Keratinocyte (primary cell): ENCODE results near the gene VASN. TPM values are rescaled to one million over a fixed set of nuclear protein-coding genes. Genes with fewer than 3 reads are reported as not detected.

Source experiments
- DNase-seq: peaks from one replicate; pipeline ENCODE4 v3.0.0-alpha.2; 2011; ENCODE audit warnings: low read depth, missing footprints, low spot score
- FAIRE-seq: peaks from 2 replicates; lab custom pipeline; 2011; peaks lifted over from hg19 to GRCh38; lab: Jason Lieb, UNC
- H2AFZ ChIP-seq: 2 replicates; pipeline ENCODE4 v1.6.0; 2012; ENCODE audit warnings: low read length, control low read depth, inconsistent platforms; ENCODE audit not compliant: control insufficient read depth
- H3K27ac ChIP-seq: 2 replicates; pipeline ENCODE4 v1.5.1; 2011; ENCODE audit warnings: low read length; ENCODE audit not compliant: control insufficient read depth, insufficient read depth
- H3K27me3 ChIP-seq: 3 replicates; pipeline ENCODE4 v1.6.0; 2011; ENCODE audit warnings: low read length; ENCODE audit not compliant: control insufficient read depth, insufficient read depth; ENCODE audit errors: extremely low read depth
- H3K36me3 ChIP-seq, 2 experiments: 2 replicates in 1 of 2; 3 replicates in 1 of 2; pipeline ENCODE4 v1.5.1; 2011; ENCODE audit warnings: low read length in 2 of 2, mild to moderate bottlenecking in 1 of 2; ENCODE audit not compliant: control insufficient read depth in 2 of 2, insufficient read depth in 2 of 2; ENCODE audit errors: extremely low read depth in 1 of 2
- H3K4me1 ChIP-seq: 3 replicates; pipeline ENCODE4 v1.5.1; 2011; ENCODE audit warnings: low read length; ENCODE audit not compliant: control insufficient read depth, insufficient read depth; ENCODE audit errors: extremely low read depth
- H3K4me2 ChIP-seq: 3 replicates; pipeline ENCODE4 v1.6.0; 2011; ENCODE audit warnings: low read depth, low read length; ENCODE audit not compliant: control insufficient read depth, insufficient read depth; ENCODE audit errors: extremely low read depth
- H3K4me3 ChIP-seq, 3 experiments: fragments of 200-600 bp in 1 of 3; sonication (generic) in 1 of 3; 2 replicates in 2 of 3; 3 replicates in 1 of 3; pipeline ENCODE4 v1.5.1; 2011 to 2016; ENCODE audit warnings: low read length in 3 of 3, mild to moderate bottlenecking in 3 of 3, control low read depth in 2 of 3, inconsistent platforms in 1 of 3, low read depth in 1 of 3, mixed read lengths in 1 of 3, mixed run types in 1 of 3, moderate library complexity in 1 of 3; ENCODE audit not compliant: control insufficient read depth in 2 of 3, insufficient read depth in 2 of 3; ENCODE audit errors: extremely low read depth in 1 of 3
- H3K79me2 ChIP-seq: 2 replicates; pipeline ENCODE4 v1.6.0; 2012; ENCODE audit warnings: low read length; ENCODE audit not compliant: control insufficient read depth, insufficient read depth
- H3K9ac ChIP-seq: 3 replicates; pipeline ENCODE4 v1.6.0; 2011; ENCODE audit warnings: low read length; ENCODE audit not compliant: control insufficient read depth, insufficient read depth; ENCODE audit errors: extremely low read depth
- H3K9me1 ChIP-seq: 3 replicates; pipeline ENCODE4 v1.6.0; 2011; ENCODE audit warnings: low read length; ENCODE audit not compliant: control insufficient read depth, insufficient read depth; ENCODE audit errors: extremely low read depth
- H3K9me3 ChIP-seq: 2 replicates; pipeline ENCODE4 v1.5.1; 2012; ENCODE audit warnings: low read depth, low read length; ENCODE audit not compliant: control insufficient read depth
- H4K20me1 ChIP-seq: 3 replicates; pipeline ENCODE4 v1.6.0; 2011; ENCODE audit warnings: low read length; ENCODE audit not compliant: control insufficient read depth, insufficient read depth; ENCODE audit errors: extremely low read depth
- EZH2 ChIP-seq: IDR thresholded peaks from one replicate; pipeline ENCODE4 v1.6.1; 2012; ENCODE audit warnings: inconsistent platforms, mild to moderate bottlenecking, low read length, moderate library complexity
- dilution Hi-C: fragments of 300-500 bp; cut with MboI; formaldehyde crosslinking; loops from one replicate; pipeline ENCODE4 v1.7.0; 2020; ENCODE audit warnings: low sequenced_read_pairs; ENCODE audit not compliant: extremely low pct_ligation_motif_present
- polyA plus RNA-seq, 5 experiments: library from polyadenylated mRNA; depleted of rRNA in 3 of 5; stranded (reverse) in 3 of 5; stranded (forward) in 1 of 5; unstranded in 1 of 5; fragments of >200 nt; gene quantifications; 1 replicate in 1 of 5; 2 replicates in 3 of 5; 3 replicates in 1 of 5; pipeline versions ENCODE4 v1.2.1 to v1.2.3, GENCODE V29; 2011 to 2012; ENCODE audit warnings: missing spikeins in 2 of 5, low read depth in 1 of 5, low replicate concordance in 1 of 5
- TF ChIP-seq, protein P1 (sequence below), 3 experiments: IDR thresholded peaks in 1 of 3; conservative IDR thresholded peaks in 1 of 3; optimal IDR thresholded peaks in 1 of 3; 2 replicates in 2 of 3; 3 replicates in 1 of 3; pipeline versions ENCODE3 to v1.5.1; 2011; ENCODE audit warnings: low read length in 3 of 3, mild to moderate bottlenecking in 3 of 3, moderate library complexity in 2 of 3, control low read depth in 1 of 3, inconsistent platforms in 1 of 3; ENCODE audit not compliant: insufficient read depth in 2 of 3; ENCODE audit errors: extremely low read depth in 1 of 3

VASN gene
- polyA plus RNA-seq, 1 donor (not counting 4 experiments of a cell fraction or from before 2014, with no cell fraction given) = 0.37 TPM

GRCh38 chr16:4388271-4389021 is 16.8 kb downstream of the VASN start:
- DNase-seq = no peak
- peaks cover 11% of the 10 kb centered on the region for H3K4me1 ChIP-seq
- dilution Hi-C loops = no loop called here

DNA sequence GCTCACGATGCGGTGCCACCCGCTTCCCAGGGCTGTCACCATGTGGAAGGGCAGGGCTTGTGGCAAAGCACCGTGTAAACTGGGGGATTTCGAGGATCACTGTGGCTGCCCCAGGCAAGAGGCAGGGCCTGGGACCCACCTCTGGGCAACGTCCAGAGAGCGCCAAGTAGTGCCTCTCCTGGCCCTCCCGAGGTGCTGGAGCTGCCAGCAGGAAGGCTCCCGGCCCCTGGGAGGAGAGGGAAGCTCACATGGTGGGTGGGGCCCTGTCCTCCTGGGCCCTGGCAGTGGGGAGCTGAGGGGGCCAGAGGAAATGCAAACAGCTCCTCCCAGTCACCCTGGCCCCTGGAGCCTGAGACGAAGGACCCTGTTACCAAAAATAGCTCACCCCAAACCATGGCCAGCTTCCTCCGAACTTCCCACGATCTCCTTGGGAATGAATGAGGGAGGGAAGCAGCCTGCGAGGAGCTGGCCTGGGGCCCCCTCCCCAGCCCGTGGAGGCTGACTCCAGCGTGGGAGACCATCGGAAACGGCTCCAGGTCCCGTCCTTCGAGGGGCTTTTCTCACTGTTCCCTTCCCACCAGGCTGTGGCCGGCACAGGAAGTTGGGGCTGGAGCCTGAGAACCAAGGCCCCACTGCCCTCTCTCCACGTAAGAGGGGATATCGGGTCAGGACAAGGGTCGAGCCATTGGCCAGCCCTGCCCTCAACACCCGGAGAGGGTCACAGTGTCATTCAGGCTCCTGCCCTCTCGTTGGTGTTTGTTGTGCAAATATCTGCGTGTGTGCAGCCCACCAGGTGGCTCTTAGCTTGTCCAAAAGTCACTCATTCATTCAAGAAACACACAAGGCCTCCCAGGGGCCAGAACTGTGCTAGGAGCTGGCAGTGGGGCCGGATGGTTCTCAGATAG is 17.7 kb downstream of the VASN start:
- Histone ChIP-seq H3K36me3 (peaks cover 9 to 22% of the 10 kb centered on the region in 2 experiments), H3K9me3 (no peaks in the 10 kb centered on the region), H4K20me1 (peaks cover 3% of the 10 kb centered on the region), H3K27me3 (no peaks in the 10 kb centered on the region), H3K9ac (no peak overlapping the region), H3K9me1 (no peaks in the 10 kb centered on the region), H3K4me1 (peaks cover 11% of the 10 kb centered on the region), H3K4me3 (no peak overlapping the region), H3K4me2 (no peak overlapping the region), H2AFZ (no peak overlapping the region), H3K79me2 (no peaks in the 10 kb centered on the region), H3K27ac (no peak overlapping the region)
- FAIRE-seq (no peak), DNase-seq (no peak)
- dilution Hi-C loops = no loop called here
- TF ChIP-seq, protein P1, sequence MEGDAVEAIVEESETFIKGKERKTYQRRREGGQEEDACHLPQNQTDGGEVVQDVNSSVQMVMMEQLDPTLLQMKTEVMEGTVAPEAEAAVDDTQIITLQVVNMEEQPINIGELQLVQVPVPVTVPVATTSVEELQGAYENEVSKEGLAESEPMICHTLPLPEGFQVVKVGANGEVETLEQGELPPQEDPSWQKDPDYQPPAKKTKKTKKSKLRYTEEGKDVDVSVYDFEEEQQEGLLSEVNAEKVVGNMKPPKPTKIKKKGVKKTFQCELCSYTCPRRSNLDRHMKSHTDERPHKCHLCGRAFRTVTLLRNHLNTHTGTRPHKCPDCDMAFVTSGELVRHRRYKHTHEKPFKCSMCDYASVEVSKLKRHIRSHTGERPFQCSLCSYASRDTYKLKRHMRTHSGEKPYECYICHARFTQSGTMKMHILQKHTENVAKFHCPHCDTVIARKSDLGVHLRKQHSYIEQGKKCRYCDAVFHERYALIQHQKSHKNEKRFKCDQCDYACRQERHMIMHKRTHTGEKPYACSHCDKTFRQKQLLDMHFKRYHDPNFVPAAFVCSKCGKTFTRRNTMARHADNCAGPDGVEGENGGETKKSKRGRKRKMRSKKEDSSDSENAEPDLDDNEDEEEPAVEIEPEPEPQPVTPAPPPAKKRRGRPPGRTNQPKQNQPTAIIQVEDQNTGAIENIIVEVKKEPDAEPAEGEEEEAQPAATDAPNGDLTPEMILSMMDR (optimal IDR thresholded peaks at IDR 0.05 in 1 of 3, IDR thresholded peaks at IDR 0.05 in 1 of 3, conservative IDR thresholded peaks at IDR 0.05 in 1 of 3; ENCODE audit: extremely low read depth in 1 of 3, insufficient read depth in 2 of 3, low read length in 3 of 3) = no peak
- no peak for TF ChIP-seq EZH2

More at GRCh38 chr16:4388271-4389021, 16.8 kb downstream of the VASN start:
- no peak overlapping the region for H2AFZ ChIP-seq
- no peak for TF ChIP-seq EZH2
- no peaks in the 10 kb centered on the region for H3K9me3 ChIP-seq
- no peak overlapping the region for H3K27ac ChIP-seq
- H3K27me3 ChIP-seq = no peaks in the 10 kb centered on the region
- H3K4me2 ChIP-seq = no peak overlapping the region
- peaks cover 3% of the 10 kb centered on the region for H4K20me1 ChIP-seq
- H3K9ac ChIP-seq = no peak overlapping the region
- H3K9me1 ChIP-seq = no peaks in the 10 kb centered on the region
- no peak overlapping the region for H3K4me3 ChIP-seq
- peaks cover 9 to 27% of the 10 kb centered on the region in 2 experiments for H3K36me3 ChIP-seq
- H3K79me2 ChIP-seq = no peaks in the 10 kb centered on the region
- FAIRE-seq = no peak
